ENCODE measurements around the gene SYCP2.
A peak's percentile ranks its signal among the peaks of the same experiment; 100 is the strongest.

Gene SYCP2

GRCh38 chr20:59933296-59933848, at the start of gene SYCP2:
Gene SYCP2, minus strand, starts transcription at chr20:59933637. Its CDS starts 11,224 bp downstream, at chr20:59922413.
- POLR2A ChIA-PET: no interaction called here
- CTCF ChIA-PET: interaction anchor here (1.0 to 6.2 kb wide), 11 partner anchors 7 to 269 kb away, joined by 3 to 94 read pairs (median 5); no protein-coding TSS in a partner anchor
- TF ChIP-seq CTCF (IDR thresholded peaks at IDR 0.05; ENCODE audit: control extremely low read depth, extremely low read depth, low read depth, missing control alignments): no peak
- DNase-seq (ENCODE audit: extremely low spot score): peak; percentile 69

- ChIA-PET POLR2A (no interaction called here), CTCF (interaction anchor here (1.2 kb wide), 1 partner anchor 10 kb away, joined by 3 read pairs; no protein-coding TSS in a partner anchor)
- no peak for TF ChIP-seq CTCF (IDR thresholded peaks at IDR 0.05; ENCODE audit: control extremely low read depth, extremely low read depth, low read depth, missing control alignments)
- no peak for DNase-seq (ENCODE audit: extremely low spot score)
These were observed 49.6 kb upstream of the SYCP2 start for GRCh38 chr20:59983076-59983475.

- no peak for TF ChIP-seq CTCF (IDR thresholded peaks at IDR 0.05; ENCODE audit: control extremely low read depth, extremely low read depth, low read depth, missing control alignments)
- ChIA-PET POLR2A (no interaction called here), CTCF (no interaction called here)
- DNase-seq (ENCODE audit: extremely low spot score): no peak
These were observed 43.6 kb upstream of the SYCP2 start for GRCh38 chr20:59977086-59977485.

GRCh38 chr20:59976156-59976782, 42.8 kb upstream of the SYCP2 start:
- DNase-seq (ENCODE audit: extremely low spot score): no peak
- CTCF ChIA-PET: no interaction called here
- POLR2A ChIA-PET: no interaction called here
- no peak for TF ChIP-seq CTCF (IDR thresholded peaks at IDR 0.05; ENCODE audit: control extremely low read depth, extremely low read depth, low read depth, missing control alignments)

- ChIA-PET POLR2A (no interaction called here), CTCF (interaction anchor here (1.2 to 2.0 kb wide), 3 partner anchors 11 to 16 kb away, joined by 3 to 6 read pairs (median 3); no protein-coding TSS in a partner anchor)
- no peak for DNase-seq (ENCODE audit: extremely low spot score)
- no peak for TF ChIP-seq CTCF (IDR thresholded peaks at IDR 0.05; ENCODE audit: control extremely low read depth, extremely low read depth, low read depth, missing control alignments)
These were observed 38.8 kb upstream of the SYCP2 start for GRCh38 chr20:59972037-59972801.

GRCh38 chr20:59971428-59971827, 38.0 kb upstream of the SYCP2 start:
- ChIA-PET POLR2A (no interaction called here), CTCF (interaction anchor here (1.2 to 2.0 kb wide), 2 partner anchors 11 to 17 kb away, joined by 3 to 6 read pairs; no protein-coding TSS in a partner anchor)
- TF ChIP-seq CTCF (IDR thresholded peaks at IDR 0.05; ENCODE audit: control extremely low read depth, extremely low read depth, low read depth, missing control alignments): no peak
- no peak for DNase-seq (ENCODE audit: extremely low spot score)

Data from GM10248 (cell line).